B cell (primary cell): ENCODE data around the gene KCNA1. TPM values are rescaled to one million over a fixed set of nuclear protein-coding genes. Genes with fewer than 3 reads are reported as not detected.
"Not testable (repeated sequence)": the region's sequence is repeated elsewhere in the genome, so short reads cannot be mapped to it uniquely, and the experiment has no call there.

ENCODE experiments used
- ATAC-seq: fragments of 200-7000 bp; cut with Tn5 transposase; one replicate; pipeline ENCODE4 v1.10.0; 2021; ENCODE audit warnings: low read depth, mild to moderate bottlenecking, moderate number of reproducible peaks, moderate library complexity
- CTCF ChIA-PET: fragments of 350-600 bp; sonication (Branson Sonifier 250); formaldehyde crosslinking; loops from one replicate; lab custom pipeline; 2021; ENCODE audit warnings: antibody characterized with exemption, inconsistent platforms; lab: Charles Lee
- POLR2A ChIA-PET: fragments of 350-600 bp; sonication (Branson Sonifier 250); formaldehyde crosslinking; loops from one replicate; lab custom pipeline; 2021; ENCODE audit warnings: antibody characterized with exemption; lab: Charles Lee
- DNase-seq: peaks from one replicate; pipeline ENCODE4 v3.0.0; 2013
- H2AFZ ChIP-seq: 2 replicates; pipeline ENCODE4 v1.6.1; 2012; ENCODE audit warnings: mild to moderate bottlenecking, low read depth, low read length; ENCODE audit not compliant: insufficient read depth, poor library complexity, severe bottlenecking
- H3K27ac ChIP-seq, 2 donors: 1 replicate in 1 of 2; 2 replicates in 1 of 2; pipeline ENCODE4 v1.5.1; 2012 to 2013; ENCODE audit warnings: low read length in 2 of 2, mild to moderate bottlenecking in 2 of 2, moderate library complexity in 1 of 2
- H3K27me3 ChIP-seq, 4 experiments: fragments of 200-600 bp in 1 of 4; sonication (generic) in 1 of 4; replicated peaks in 1 of 4; 1 replicate in 2 of 4; 2 replicates in 2 of 4; pipeline versions ENCODE4 v1.6.1 to v1.7.0; 2013 to 2016; ENCODE audit warnings: low read length in 3 of 4, mild to moderate bottlenecking in 2 of 4, mixed read lengths in 1 of 4, moderate library complexity in 1 of 4; ENCODE audit not compliant: insufficient read depth in 4 of 4, control insufficient read depth in 3 of 4; ENCODE audit errors: control extremely low read depth in 1 of 4
- H3K36me3 ChIP-seq, 2 experiments: replicated peaks in 1 of 2; 1 replicate in 1 of 2; 2 replicates in 1 of 2; pipeline versions ENCODE4 v1.6.1 to v1.7.1; 2013; ENCODE audit warnings: low read length in 1 of 2; ENCODE audit not compliant: insufficient read depth in 2 of 2, control insufficient read depth in 1 of 2; ENCODE audit errors: control extremely low read depth in 1 of 2, extremely low read depth in 1 of 2
- H3K4me1 ChIP-seq, 2 donors: fragments of 200-600 bp in 1 of 2; sonication (generic) in 1 of 2; 1 replicate in 1 of 2; 2 replicates in 1 of 2; pipeline versions ENCODE4 v1.5.1 to v1.6.1; 2013 to 2017; ENCODE audit warnings: low read length in 2 of 2; ENCODE audit not compliant: control insufficient read depth in 2 of 2, insufficient read depth in 2 of 2
- H3K4me2 ChIP-seq: replicated peaks from 2 replicates; pipeline ENCODE3; 2012; ENCODE audit warnings: mild to moderate bottlenecking, low read depth, low read length; ENCODE audit not compliant: poor library complexity, severe bottlenecking
- H3K4me3 ChIP-seq, 5 experiments: fragments of 200-600 bp in 1 of 5; sonication (generic) in 1 of 5; 1 replicate in 3 of 5; 2 replicates in 2 of 5; pipeline versions ENCODE4 v1.5.1 to v1.7.0; 2011 to 2016; ENCODE audit warnings: low read length in 4 of 5, mild to moderate bottlenecking in 4 of 5, low read depth in 2 of 5, control low read depth in 1 of 5, moderate library complexity in 1 of 5; ENCODE audit not compliant: insufficient read depth in 1 of 5; ENCODE audit errors: control extremely low read depth in 1 of 5, extremely low read depth in 1 of 5
- H3K79me2 ChIP-seq: fragments of 200-600 bp; sonication (generic); one replicate; pipeline ENCODE4 v1.6.0; 2016; ENCODE audit warnings: low read length; ENCODE audit not compliant: control insufficient read depth, insufficient read depth
- H3K9ac ChIP-seq: fragments of 200-600 bp; sonication (generic); 2 replicates; pipeline ENCODE4 v1.6.1; 2017; ENCODE audit warnings: mild to moderate bottlenecking, low read length, moderate library complexity
- H3K9me3 ChIP-seq, 3 donors: one replicate each; pipeline versions ENCODE4 v1.6.1 to v1.7.1; 2013; ENCODE audit warnings: low read length in 2 of 3; ENCODE audit not compliant: control insufficient read depth in 2 of 3, insufficient read depth in 1 of 3; ENCODE audit errors: control extremely low read depth in 1 of 3
- H4K20me1 ChIP-seq: 2 replicates; pipeline ENCODE4 v1.6.0; 2012; ENCODE audit warnings: mild to moderate bottlenecking, low read length; ENCODE audit not compliant: insufficient read depth, control insufficient read depth, poor library complexity, severe bottlenecking
- H3K27ac Mint-ChIP-seq: one replicate; pipeline ENCODE4 v1.8.0; 2021; ENCODE audit warnings: mixed read lengths
- H3K27me3 Mint-ChIP-seq: one replicate; pipeline ENCODE4 v1.8.0; 2021; ENCODE audit warnings: mixed read lengths
- H3K4me1 Mint-ChIP-seq: one replicate; pipeline ENCODE4 v1.8.0; 2021; ENCODE audit warnings: mixed read lengths
- H3K4me3 Mint-ChIP-seq: one replicate; pipeline ENCODE4 v1.8.0; 2021; ENCODE audit warnings: mixed read lengths
- H3K9me3 Mint-ChIP-seq: one replicate; pipeline ENCODE4 v1.8.0; 2022; ENCODE audit warnings: mixed read lengths; ENCODE audit not compliant: insufficient read depth
- EZH2 ChIP-seq: IDR thresholded peaks from 2 replicates; pipeline ENCODE4 v1.6.1; 2012; ENCODE audit warnings: borderline replicate concordance, low read depth, mild to moderate bottlenecking, moderate library complexity, low read length; ENCODE audit not compliant: insufficient read depth, poor library complexity, severe bottlenecking
- WGBS: methylation state at CpG from one replicate; pipeline ENCODE4 v1.1.5; 2013; ENCODE audit warnings: missing lambda C conversion rate; ENCODE audit not compliant: insufficient coverage; 5-methylcytosine and 5-hydroxymethylcytosine counted together
- intact Hi-C: fragments of 100-400 bp; cut with micrococcal nuclease; formaldehyde crosslinking; loops from one replicate; pipeline ENCODE4 v1.10.0; 2022
- polyA plus RNA-seq: library from polyadenylated mRNA; depleted of rRNA; stranded (reverse); fragments of >200 nt; gene quantifications from 2 replicates; pipeline ENCODE4 v1.2.3, GENCODE V29; 2012
- total RNA-seq, 2 donors: library from RNA; stranded (reverse); fragments of 120-200 nt in 1 of 2; gene quantifications; 1 replicate in 1 of 2; 2 replicates in 1 of 2; pipeline versions ENCODE4 v1.2.3 to v1.2.4, GENCODE V29; 2013 to 2022
- TF ChIP-seq, protein P1 (sequence below): fragments of 200-600 bp; IDR thresholded peaks from one replicate; pipeline ENCODE4 v1.8.0; 2022; ENCODE audit warnings: antibody characterized with exemption, mild to moderate bottlenecking

The KCNA1 gene
- total and polyA plus RNA-seq, 2 donors (not counting 1 experiment from before 2014, with no cell fraction given), result not detected

DNA sequence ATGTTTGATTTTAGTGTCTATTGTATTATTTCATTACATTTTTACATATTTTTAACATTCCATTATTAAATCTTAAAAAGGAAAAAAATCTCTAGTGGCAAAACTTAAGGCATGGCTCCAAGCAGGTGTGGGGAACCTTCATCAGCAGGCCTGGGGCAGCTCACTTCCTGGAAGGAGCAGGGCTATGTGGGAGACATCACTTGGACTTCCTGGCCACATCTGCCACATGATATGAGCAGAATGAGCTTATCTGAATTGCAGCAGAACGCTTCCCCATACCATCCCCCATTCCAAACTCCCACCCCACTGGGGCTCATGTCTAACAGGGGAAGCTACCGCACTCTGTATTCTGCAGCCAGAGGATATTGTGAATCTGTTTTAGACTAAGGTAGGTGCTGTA is 35.0 kb upstream of the KCNA1 start:
- CTCF ChIA-PET, result interaction anchor here (1.3 kb wide), 1 partner anchor 17 kb away, joined by 5 read pairs; no protein-coding TSS in a partner anchor

DNA sequence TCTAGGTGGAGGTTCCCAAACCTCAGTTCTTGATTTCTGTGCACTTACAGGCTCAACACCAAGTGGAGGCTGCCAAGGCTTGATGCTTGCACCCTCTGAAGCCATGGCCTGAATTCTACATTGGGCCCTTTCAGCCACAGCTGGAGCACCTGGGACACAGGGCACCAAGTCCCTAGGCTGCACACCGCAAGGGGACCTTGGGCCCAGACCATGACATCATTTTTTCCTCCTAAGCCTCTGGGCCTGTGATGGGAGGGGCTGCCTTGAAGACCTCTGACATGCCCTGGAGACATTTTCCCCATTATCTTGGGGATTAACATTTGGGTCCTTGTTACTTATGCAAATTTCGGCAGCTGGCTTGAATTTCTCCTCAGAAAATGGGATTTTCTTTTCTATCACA is 30.2 kb upstream of the KCNA1 start:
- H3K9ac ChIP-seq, H3K4me1 ChIP-seq, intact Hi-C loops, H4K20me1 ChIP-seq, H3K27ac ChIP-seq, H3K4me3 ChIP-seq, CTCF ChIA-PET, H3K4me1 Mint-ChIP-seq, ATAC-seq, H3K36me3 ChIP-seq, H3K79me2 ChIP-seq, H3K9me3 Mint-ChIP-seq, H3K27ac Mint-ChIP-seq, H2AFZ ChIP-seq, H3K4me2 ChIP-seq, DNase-seq, H3K4me3 Mint-ChIP-seq, H3K27me3 ChIP-seq, POLR2A ChIA-PET: not testable (repeated sequence)
- H3K9me3 ChIP-seq, result peaks cover 2 to 11% (median 3%) of the 10 kb centered on the region in 3 donors
- H3K27me3 Mint-ChIP-seq, result peaks cover 45% of the 10 kb centered on the region
- 100% methylated on average over 2 of the region's 2 CpGs for WGBS

More for the DNA sequence above, 35.0 kb upstream of the KCNA1 start:
- no peak overlapping the region for H3K9ac ChIP-seq
- intact Hi-C loops, result no loop called here
- Mint-ChIP-seq H3K4me3 (no peak overlapping the region), H3K27ac (no peak overlapping the region), H3K4me1 (no peaks in the 10 kb centered on the region), H3K9me3 (peaks cover 3% of the 10 kb centered on the region), H3K27me3 (peaks cover 40% of the 10 kb centered on the region)
- ATAC-seq (no peak), DNase-seq (no peak)
- peaks cover 0 to 13% (median 7%) of the 10 kb centered on the region in 4 experiments for H3K27me3 ChIP-seq
- no CpG with 5 or more reads among the region's 2 CpGs for WGBS
- TF ChIP-seq EZH2, result no peak
- TF ChIP-seq, protein P1, sequence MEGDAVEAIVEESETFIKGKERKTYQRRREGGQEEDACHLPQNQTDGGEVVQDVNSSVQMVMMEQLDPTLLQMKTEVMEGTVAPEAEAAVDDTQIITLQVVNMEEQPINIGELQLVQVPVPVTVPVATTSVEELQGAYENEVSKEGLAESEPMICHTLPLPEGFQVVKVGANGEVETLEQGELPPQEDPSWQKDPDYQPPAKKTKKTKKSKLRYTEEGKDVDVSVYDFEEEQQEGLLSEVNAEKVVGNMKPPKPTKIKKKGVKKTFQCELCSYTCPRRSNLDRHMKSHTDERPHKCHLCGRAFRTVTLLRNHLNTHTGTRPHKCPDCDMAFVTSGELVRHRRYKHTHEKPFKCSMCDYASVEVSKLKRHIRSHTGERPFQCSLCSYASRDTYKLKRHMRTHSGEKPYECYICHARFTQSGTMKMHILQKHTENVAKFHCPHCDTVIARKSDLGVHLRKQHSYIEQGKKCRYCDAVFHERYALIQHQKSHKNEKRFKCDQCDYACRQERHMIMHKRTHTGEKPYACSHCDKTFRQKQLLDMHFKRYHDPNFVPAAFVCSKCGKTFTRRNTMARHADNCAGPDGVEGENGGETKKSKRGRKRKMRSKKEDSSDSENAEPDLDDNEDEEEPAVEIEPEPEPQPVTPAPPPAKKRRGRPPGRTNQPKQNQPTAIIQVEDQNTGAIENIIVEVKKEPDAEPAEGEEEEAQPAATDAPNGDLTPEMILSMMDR, result no peak
- H4K20me1 ChIP-seq, result no peaks in the 10 kb centered on the region
- no peak overlapping the region for H3K4me3 ChIP-seq
- POLR2A ChIA-PET, result no interaction called here
- H3K4me1 ChIP-seq, result no peaks in the 10 kb centered on the region
- H3K36me3 ChIP-seq, result no peaks in the 10 kb centered on the region
- no peaks in the 10 kb centered on the region for H3K79me2 ChIP-seq
- no peak overlapping the region for H3K4me2 ChIP-seq
- peaks cover 1 to 9% (median 3%) of the 10 kb centered on the region in 3 donors for H3K9me3 ChIP-seq
- no peak overlapping the region for H3K27ac ChIP-seq
- H2AFZ ChIP-seq, result no peak overlapping the region
